22Rv1 (cell line): ENCODE measurements around the gene DUSP15.

Experiments used
- H3K27ac ChIP-seq: fragments of 450-650 bp; 2 replicates; pipeline ENCODE4 v1.5.1; 2017
- ZFX ChIP-seq: fragments of 450-650 bp; IDR thresholded peaks from 2 replicates; pipeline ENCODE4 v1.6.1; 2017; ENCODE audit warnings: antibody characterized with exemption, borderline replicate concordance
- TF ChIP-seq, protein P1 (sequence below): fragments of 450-650 bp; IDR thresholded peaks from 2 replicates; pipeline ENCODE4 v1.5.1; 2017; ENCODE audit warnings: mild to moderate bottlenecking

The DUSP15 gene

DNA sequence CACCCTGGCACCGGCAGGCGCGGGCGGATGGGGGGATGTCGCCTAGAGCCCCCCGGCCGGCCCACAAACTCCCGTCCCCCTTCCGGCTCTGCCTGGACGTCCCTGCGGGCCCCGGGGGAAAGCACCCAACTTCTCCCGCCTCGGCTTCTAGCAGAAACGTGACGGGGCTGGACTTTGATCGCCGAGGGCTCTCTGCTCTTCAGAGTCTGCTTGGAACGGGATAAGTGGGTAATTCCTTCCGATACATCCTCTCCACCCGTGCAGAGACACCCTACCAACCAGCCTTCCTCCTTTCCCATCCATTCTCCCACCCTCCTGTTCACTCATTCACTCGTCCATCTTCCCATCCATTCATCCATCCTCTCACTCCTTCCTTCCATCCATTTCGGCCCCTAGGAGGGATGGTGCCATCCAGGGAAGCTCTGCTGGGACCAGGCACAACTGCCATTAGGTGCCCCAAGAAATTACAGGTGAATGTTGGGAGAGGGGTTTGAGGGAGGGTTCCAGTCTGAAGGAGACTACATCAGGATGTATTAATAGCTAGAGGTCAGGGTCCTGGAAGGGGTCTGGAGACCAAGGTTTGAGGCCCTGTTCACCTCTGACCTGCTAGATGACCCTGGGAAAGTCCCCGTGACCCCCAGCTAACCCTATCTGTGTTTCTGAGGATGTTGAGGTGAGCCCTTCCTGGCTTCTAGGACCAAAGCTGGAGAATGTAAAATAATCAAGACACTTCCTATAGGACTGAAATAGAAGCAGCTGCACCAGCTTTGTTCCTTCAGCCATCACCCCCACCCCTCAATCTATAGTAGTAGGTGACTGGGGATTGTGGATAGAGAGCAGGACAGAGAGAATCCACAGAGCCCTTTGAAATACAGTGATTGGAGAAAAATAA lies 645 bp upstream of the DUSP15 start:
- no peak overlapping the region for H3K27ac ChIP-seq
- TF ChIP-seq, protein P1, sequence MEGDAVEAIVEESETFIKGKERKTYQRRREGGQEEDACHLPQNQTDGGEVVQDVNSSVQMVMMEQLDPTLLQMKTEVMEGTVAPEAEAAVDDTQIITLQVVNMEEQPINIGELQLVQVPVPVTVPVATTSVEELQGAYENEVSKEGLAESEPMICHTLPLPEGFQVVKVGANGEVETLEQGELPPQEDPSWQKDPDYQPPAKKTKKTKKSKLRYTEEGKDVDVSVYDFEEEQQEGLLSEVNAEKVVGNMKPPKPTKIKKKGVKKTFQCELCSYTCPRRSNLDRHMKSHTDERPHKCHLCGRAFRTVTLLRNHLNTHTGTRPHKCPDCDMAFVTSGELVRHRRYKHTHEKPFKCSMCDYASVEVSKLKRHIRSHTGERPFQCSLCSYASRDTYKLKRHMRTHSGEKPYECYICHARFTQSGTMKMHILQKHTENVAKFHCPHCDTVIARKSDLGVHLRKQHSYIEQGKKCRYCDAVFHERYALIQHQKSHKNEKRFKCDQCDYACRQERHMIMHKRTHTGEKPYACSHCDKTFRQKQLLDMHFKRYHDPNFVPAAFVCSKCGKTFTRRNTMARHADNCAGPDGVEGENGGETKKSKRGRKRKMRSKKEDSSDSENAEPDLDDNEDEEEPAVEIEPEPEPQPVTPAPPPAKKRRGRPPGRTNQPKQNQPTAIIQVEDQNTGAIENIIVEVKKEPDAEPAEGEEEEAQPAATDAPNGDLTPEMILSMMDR, result no peak
- no peak for TF ChIP-seq ZFX

DNA sequence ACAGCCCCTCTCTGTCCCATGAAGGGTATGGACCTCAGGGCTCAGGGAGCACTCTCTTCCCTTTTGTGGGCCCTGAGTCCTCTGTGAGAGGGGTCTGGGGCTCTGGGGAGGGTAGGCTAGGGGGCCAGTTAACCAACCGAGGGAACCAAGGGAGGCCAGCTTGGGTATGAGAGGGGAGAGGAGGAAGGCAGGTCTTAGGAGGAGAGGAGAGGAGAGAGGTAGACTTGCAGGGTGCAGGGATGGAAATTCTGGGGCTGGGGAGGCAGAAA lies 720 bp downstream of the DUSP15 start:
- no peak for TF ChIP-seq ZFX
- TF ChIP-seq, protein P1, result no peak
- no peak overlapping the region for H3K27ac ChIP-seq

DNA sequence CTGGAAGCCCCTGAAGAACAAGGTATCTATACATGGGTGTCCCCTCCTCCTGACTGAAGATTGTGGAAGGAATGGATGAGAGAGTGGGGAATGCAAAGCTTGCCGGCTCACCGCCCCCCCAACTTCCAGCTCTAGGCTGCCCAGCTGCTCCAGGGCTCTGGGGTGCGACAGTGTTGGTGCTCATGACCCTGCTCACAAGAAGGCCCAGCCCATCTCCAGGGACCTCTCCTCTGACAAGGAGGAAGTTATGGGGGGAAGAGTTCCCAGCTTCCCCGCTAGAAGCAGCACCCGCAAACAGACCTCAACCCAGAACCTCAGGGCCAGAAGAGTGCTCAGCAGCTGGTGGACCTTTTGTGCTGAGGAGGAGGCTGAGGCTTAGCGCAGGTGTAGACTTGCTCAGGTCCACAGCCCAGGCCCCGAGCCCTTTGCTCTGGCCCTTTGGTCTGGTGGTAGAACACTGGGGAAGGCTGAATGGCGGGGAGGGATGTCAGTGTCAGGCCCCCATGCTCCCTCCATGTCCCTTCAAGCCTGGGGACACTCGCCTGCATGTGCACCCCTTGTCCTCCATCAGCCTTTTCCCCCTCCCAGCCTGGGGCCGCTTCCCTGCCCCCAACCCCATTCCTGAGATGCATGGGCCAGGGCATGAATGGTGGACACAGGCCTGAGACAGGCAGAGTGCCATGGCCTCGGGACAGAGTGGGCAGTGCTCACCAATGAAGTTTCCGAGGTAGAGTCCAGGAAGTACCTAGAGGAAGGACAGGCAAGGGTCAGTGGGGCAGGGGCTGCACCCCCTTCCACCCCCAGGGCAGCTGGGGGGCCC lies 1.3 kb downstream of the DUSP15 start:
- no peak overlapping the region for H3K27ac ChIP-seq

DNA sequence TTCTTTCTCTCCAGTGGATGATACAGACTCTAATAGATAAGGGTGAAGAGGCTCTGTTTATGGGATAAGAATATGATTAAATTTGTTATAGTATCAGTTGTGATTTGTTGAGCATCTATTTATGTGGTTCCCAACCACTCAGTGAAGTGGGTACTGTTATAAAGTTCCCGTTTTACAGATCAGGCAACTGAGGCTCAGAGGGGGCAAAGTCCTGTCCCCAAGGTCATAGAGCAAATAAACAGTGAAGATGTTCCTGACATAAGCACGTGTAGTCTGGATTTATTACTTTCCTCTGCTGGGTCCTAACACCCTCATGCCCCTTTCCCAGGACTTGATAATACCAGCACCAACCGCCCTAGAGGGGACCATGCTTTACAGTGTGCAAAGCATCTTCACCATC lies 4.1 kb downstream of the DUSP15 start:
- TF ChIP-seq ZFX, result no peak
- TF ChIP-seq, protein P1, result no peak
- no peak overlapping the region for H3K27ac ChIP-seq

More for the DNA sequence above, 1.3 kb downstream of the DUSP15 start:
- TF ChIP-seq, protein P1, result no peak
- TF ChIP-seq ZFX, result no peak

DNA sequence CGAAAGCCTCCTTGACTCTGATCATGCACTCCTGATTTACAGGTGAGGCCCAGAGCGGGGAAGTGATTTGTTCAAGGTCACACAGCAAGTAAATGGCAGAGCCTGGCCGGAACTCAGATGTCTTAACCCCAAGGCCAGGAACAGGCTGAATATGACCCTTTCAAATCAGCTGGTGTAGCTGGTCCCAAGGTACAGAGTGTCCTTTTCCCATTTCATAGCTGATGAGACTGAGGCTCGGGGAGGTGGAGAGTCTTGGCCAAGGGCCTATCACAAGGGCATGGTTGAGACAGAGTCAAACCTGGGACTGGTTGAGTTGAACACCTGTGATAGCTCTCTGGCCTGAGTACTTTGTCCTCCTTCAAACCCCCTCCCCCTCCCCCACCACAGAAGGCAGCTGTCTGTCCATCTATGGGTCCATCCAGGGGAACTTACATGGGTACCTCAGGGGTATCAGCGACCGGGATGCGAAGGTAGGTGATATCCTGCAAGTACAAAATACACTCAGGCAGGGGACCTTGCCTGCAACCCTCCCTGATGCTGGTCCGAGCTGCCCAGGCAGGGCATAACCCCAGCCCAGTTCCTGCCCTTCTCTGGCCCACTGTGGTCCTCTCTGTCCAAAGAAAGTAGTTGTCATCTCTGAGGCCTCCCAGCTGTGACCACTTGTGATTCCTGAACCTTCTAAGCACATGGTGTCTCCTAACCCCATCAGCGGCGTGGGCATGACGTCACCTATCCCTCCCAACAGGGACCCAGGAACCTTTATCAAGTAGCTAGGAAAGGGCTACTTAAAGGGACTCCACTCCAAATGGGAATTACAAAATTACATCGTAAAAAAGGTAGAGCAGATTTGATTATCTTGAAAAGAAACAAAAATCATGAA lies 5.6 kb downstream of the DUSP15 start:
- TF ChIP-seq ZFX, result no peak
- TF ChIP-seq, protein P1, result no peak
- no peak overlapping the region for H3K27ac ChIP-seq

DNA sequence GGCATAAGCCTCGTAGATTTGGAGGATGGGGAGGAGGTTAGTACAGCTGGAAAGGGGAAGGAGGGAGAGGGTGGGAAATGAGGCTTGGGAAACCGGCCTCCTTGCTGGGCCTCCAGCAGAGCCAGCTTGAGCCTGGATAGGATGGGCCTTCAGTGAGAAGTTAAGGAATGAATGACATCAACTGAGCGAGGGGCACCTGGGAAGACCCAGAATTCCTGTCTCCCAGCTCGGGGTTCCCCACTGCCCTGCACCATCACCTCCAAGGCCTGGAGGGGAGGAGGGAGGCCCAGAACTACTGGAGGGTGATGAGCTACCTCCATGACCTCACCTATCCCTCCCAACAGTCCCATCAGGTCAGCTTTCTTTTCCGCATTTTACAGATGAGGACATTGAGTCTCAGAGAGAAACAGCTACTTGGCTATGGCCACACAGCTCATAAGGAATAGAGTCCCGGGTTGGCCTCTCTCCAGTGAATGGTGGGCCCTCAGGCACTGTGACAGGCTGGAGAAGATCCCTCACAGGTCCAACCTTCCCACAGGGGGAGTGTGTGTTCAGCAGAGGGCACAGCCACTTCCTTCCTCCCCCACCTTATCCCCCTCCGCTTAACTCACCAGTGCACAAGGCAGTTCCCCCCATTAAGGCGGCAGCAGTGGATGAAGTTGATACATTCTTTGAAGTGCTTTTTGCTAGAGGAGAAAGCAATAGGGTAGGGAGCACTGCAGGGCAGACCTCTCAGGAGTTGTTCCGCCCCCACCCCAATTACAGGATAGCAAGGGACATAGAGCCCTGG lies 6.8 kb downstream of the DUSP15 start:
- H3K27ac ChIP-seq, result no peak overlapping the region
- no peak for TF ChIP-seq ZFX
- TF ChIP-seq, protein P1, result no peak
